K562 (cell line): ENCODE data around the gene IFNA17. TPM values are rescaled to one million over a fixed set of nuclear protein-coding genes. Genes with fewer than 3 reads are reported as not detected.
"Not testable (repeated sequence)": the region's sequence is repeated elsewhere in the genome, so short reads cannot be mapped to it uniquely, and the experiment has no call there.

Source experiments
- ATAC-seq: fragments of 200-7000 bp; cut with Tn5 transposase; 3 replicates; pipeline ENCODE4 v1.9.1; 2020; ENCODE audit warnings: moderate library complexity
- BruUV-seq: library from RNA; stranded (reverse); fragments of 400-500 nt; replicated peaks from 2 replicates; lab custom pipeline; 2021; lab: Mats Ljungman, UMichigan
- CTCF ChIA-PET: fragments of 300-600 bp; formaldehyde crosslinking; extraction: SDS; loops from one replicate; lab custom pipeline; 2021; ENCODE audit warnings: low intra/inter-chr PET ratio; lab: Yijun Ruan, JAX
- POLR2A ChIA-PET: fragments of 300-600, 350-650 bp; sonication (Branson Sonifier 250); formaldehyde crosslinking; extraction: SDS; loops from one replicate; lab custom pipeline; 2021; ENCODE audit warnings: antibody characterized with exemption, inconsistent platforms; lab: Yijun Ruan, JAX
- DNase-seq, 4 experiments: peaks; one replicate each; pipeline versions ENCODE4 v3.0.0 to v3.0.0-alpha.2; 2011 to 2018; ENCODE audit warnings: low spot score in 3 of 4, mixed read lengths in 3 of 4; ENCODE audit errors: extremely low read depth in 1 of 4
- FAIRE-seq: peaks from 2 replicates; lab custom pipeline; 2011; peaks lifted over from hg19 to GRCh38; lab: Jason Lieb, UNC
- H2AFZ ChIP-seq: 2 replicates; pipeline ENCODE4 v1.6.0; 2011; ENCODE audit warnings: low read depth, low read length, control low read depth, inconsistent platforms
- H3K27ac ChIP-seq: fragments of 200-600 bp; 3 replicates; pipeline ENCODE4 v1.8.0; 2011; ENCODE audit warnings: low read depth, mild to moderate bottlenecking, control low read depth, inconsistent platforms, low read length, moderate library complexity, mixed read lengths; ENCODE audit errors: extremely low read depth
- H3K27me3 ChIP-seq, 2 experiments: fragments of 300-600 bp in 1 of 2; 2 replicates in 1 of 2; 3 replicates in 1 of 2; pipeline versions ENCODE4 v1.6.0 to v1.8.0; 2011; ENCODE audit warnings: inconsistent platforms in 2 of 2, low read length in 2 of 2, mild to moderate bottlenecking in 1 of 2, mixed read lengths in 1 of 2, moderate library complexity in 1 of 2; ENCODE audit not compliant: control insufficient read depth in 2 of 2, insufficient read depth in 2 of 2
- H3K36me3 ChIP-seq: fragments of 300-600 bp; 3 replicates; pipeline ENCODE4 v1.8.0; 2011; ENCODE audit warnings: mild to moderate bottlenecking, low read length, inconsistent platforms; ENCODE audit not compliant: control insufficient read depth, insufficient read depth
- H3K4me1 ChIP-seq, 2 experiments: fragments of 200-600 bp in 1 of 2; replicated peaks in 1 of 2; 2 replicates in 1 of 2; 3 replicates in 1 of 2; pipeline versions ENCODE4 v1.5.1 to v1.8.0; 2011; ENCODE audit warnings: inconsistent platforms in 2 of 2, low read length in 2 of 2, mild to moderate bottlenecking in 1 of 2, mixed read lengths in 1 of 2, moderate library complexity in 1 of 2; ENCODE audit not compliant: control insufficient read depth in 2 of 2, insufficient read depth in 2 of 2
- H3K4me2 ChIP-seq: 2 replicates; pipeline ENCODE4 v1.6.1; 2011; ENCODE audit warnings: low read length, control low read depth, inconsistent platforms, mixed read lengths; ENCODE audit not compliant: insufficient read depth
- H3K4me3 ChIP-seq: fragments of 200-600 bp; sonication (generic), shearing (Covaris generic); 2 replicates; pipeline ENCODE4 v1.5.1; 2016; ENCODE audit warnings: control low read depth, inconsistent platforms
- H3K79me2 ChIP-seq: fragments of 200-600 bp; 3 replicates; pipeline ENCODE4 v1.8.0; 2011; ENCODE audit warnings: low read length, inconsistent platforms; ENCODE audit not compliant: control insufficient read depth, insufficient read depth
- H3K9ac ChIP-seq, 2 experiments: 2 replicates each; pipeline versions ENCODE4 v1.6.0 to v1.6.1; 2011; ENCODE audit warnings: low read depth in 2 of 2, low read length in 2 of 2, control low read depth in 1 of 2, inconsistent platforms in 1 of 2, mild to moderate bottlenecking in 1 of 2, mixed read lengths in 1 of 2; ENCODE audit not compliant: insufficient read depth in 1 of 2
- H3K9me1 ChIP-seq: one replicate; pipeline ENCODE4 v1.6.0; 2011; ENCODE audit warnings: inconsistent platforms, mild to moderate bottlenecking, low read length, moderate library complexity; ENCODE audit not compliant: control insufficient read depth, insufficient read depth
- H3K9me3 ChIP-seq: replicated peaks from 2 replicates; pipeline ENCODE4 v1.5.1; 2011; ENCODE audit warnings: low read depth, low read length, inconsistent platforms; ENCODE audit not compliant: control insufficient read depth, insufficient read depth
- H4K20me1 ChIP-seq: replicated peaks from 2 replicates; pipeline ENCODE4 v1.6.1; 2011; ENCODE audit warnings: low read length, inconsistent platforms, mixed read lengths; ENCODE audit not compliant: control insufficient read depth, insufficient read depth
- CBFA2T3 ChIP-seq: fragments of 450-650 bp; IDR thresholded peaks from 2 replicates; pipeline ENCODE4 v1.6.1; 2017
- RAD21 ChIP-seq, 2 experiments: fragments of 250-450 bp in 1 of 2; fragments of 450-650 bp in 1 of 2; sonication (Bioruptor Pico) in 1 of 2; formaldehyde crosslinking in 1 of 2; IDR thresholded peaks in 1 of 2; conservative IDR thresholded peaks in 1 of 2; 2 replicates each; pipeline versions ENCODE4 v1.4.0 to v1.8.0; 2020 to 2022; ENCODE audit warnings: mild to moderate bottlenecking in 2 of 2, moderate library complexity in 1 of 2
- SPI1 ChIP-seq: IDR thresholded peaks from 2 replicates; pipeline ENCODE4 v1.6.1; 2011; ENCODE audit warnings: low read depth, low read length, control low read depth, borderline replicate concordance
- TBP ChIP-seq: optimal IDR thresholded peaks from 2 replicates; pipeline ENCODE3; 2011; ENCODE audit warnings: low read depth, low read length, improper control_type of control experiment
- ZFPM2 ChIP-seq: fragments of 250-450 bp; sonication (Bioruptor Pico); IDR thresholded peaks from 2 replicates; pipeline ENCODE4 v1.5.1; 2022; ENCODE audit warnings: mild to moderate bottlenecking
- WGBS: fragments of 100-300 bp; shearing (Covaris generic); methylation state at CpG from one replicate; pipeline ENCODE4 v1.1.6; 2016; ENCODE audit warnings: low coverage, mixed read lengths; ENCODE audit not compliant: insufficient coverage; ENCODE audit errors: missing lambda C conversion rate; 5-methylcytosine and 5-hydroxymethylcytosine counted together
- in situ Hi-C: fragments of 300-500 bp; cut with MboI; formaldehyde crosslinking; loops from 4 replicates; pipeline ENCODE4 v1.15.0; 2018; ENCODE audit warnings: inconsistent platforms, mixed read lengths
- intact Hi-C: fragments of 100-400 bp; cut with micrococcal nuclease; formaldehyde crosslinking; loops from 2 replicates; pipeline ENCODE4 v1.14.2; 2022
- polyA plus RNA-seq, 8 experiments: library from polyadenylated mRNA; depleted of rRNA in 4 of 8; stranded (reverse) in 5 of 8; unstranded in 3 of 8; fragments of >200 nt; fragmentation: Nextera tagmentation in 2 of 8; fragmentation: Illumina TruSeq in 1 of 8; extraction: Ambion mirVana in 2 of 8; extraction: Trizol in 1 of 8; gene quantifications; 2 replicates each; pipeline versions ENCODE4 v1.2.1 to v1.2.3, GENCODE V29; 2011 to 2014; ENCODE audit warnings: inconsistent platforms in 1 of 8, missing spikeins in 1 of 8
- total RNA-seq, 7 experiments: library from RNA; depleted of rRNA in 6 of 7; stranded (reverse); fragments of >200 nt in 6 of 7; fragmentation: Illumina TruSeq in 2 of 7; extraction: Trizol in 2 of 7; gene quantifications; 2 replicates each; pipeline versions ENCODE4 v1.2.1 to v1.2.3, GENCODE V29; 2011 to 2021; ENCODE audit warnings: low replicate concordance in 1 of 7
- TF ChIP-seq, protein P1 (sequence below), 2 experiments: fragments of 200-800 bp in 1 of 2; sonication (Bioruptor generic) in 1 of 2; sonication (generic) in 1 of 2; formaldehyde crosslinking in 1 of 2; IDR thresholded peaks in 1 of 2; conservative IDR thresholded peaks in 1 of 2; 2 replicates each; pipeline versions ENCODE4 v1.5.0 to v1.6.1; 2016 to 2020; ENCODE audit warnings: missing compliant biosample characterization in 1 of 2, missing genetic modification characterization in 1 of 2, missing genetic modification reagents in 1 of 2
- TF ChIP-seq, protein P2 (sequence below): fragments of 250-450 bp; sonication (Bioruptor Pico); IDR thresholded peaks from 2 replicates; pipeline ENCODE4 v1.8.0; 2022; ENCODE audit warnings: moderate library complexity, mild to moderate bottlenecking, inconsistent platforms
- TF ChIP-seq, protein P3 (sequence below): sonication (generic); formaldehyde crosslinking; IDR thresholded peaks from 2 replicates; pipeline ENCODE4 v1.8.0; 2022; ENCODE audit warnings: mild to moderate bottlenecking, missing genetic modification reagents

The IFNA17 gene
- total and polyA plus RNA-seq, 9 of the 15 experiments (the other 6 are each of a cell fraction or from before 2014, with no cell fraction given), result not detected

DNA sequence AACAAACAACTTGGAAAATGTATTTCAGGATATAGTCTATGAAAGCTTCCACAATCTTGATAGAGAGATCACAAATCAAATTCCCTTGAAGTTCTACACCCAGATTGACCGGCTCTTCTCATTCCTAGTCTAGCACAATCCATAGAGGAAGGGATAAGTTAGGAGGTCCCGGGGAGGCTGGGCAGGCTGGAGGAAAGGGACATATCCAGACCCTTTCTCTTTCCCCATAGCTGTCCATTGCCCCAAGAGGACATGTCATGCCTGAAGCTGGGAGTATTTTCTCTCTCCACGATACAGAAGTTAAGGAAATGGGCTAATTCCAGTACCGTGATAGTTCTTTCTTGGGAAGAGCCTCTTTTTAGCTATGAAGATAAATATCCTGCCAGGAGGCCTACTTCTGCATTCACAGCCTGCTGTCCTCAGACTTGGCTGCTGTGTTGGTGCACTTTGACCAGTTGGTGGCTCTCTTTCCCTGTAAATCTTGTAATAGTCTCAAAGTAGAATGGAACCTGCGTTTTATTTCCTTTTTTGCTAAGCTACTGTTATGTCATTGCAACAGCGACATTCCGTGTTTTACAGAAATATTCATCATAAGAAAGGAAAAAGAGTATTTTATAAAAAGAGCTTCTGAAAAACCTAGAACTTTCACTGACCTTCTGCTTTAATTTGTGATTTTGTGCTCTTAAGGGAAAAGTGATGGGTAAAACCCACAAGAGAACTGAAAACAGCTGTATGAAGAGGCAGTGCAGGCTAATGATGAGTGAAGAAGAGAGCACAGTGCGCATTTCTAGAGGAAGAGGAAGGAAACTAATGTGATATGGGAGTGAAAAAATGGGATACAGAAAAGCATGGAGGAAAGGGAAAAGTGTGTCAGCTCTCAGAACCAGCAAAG is 7.7 kb upstream of the IFNA17 start:
- H3K4me1 ChIP-seq, H3K79me2 ChIP-seq, H3K4me3 ChIP-seq, intact Hi-C loops, BruUV-seq, H3K9me3 ChIP-seq, DNase-seq, H3K9ac ChIP-seq, H3K36me3 ChIP-seq, FAIRE-seq, H2AFZ ChIP-seq, ATAC-seq, H3K4me2 ChIP-seq, in situ Hi-C loops, H3K9me1 ChIP-seq, H3K27me3 ChIP-seq, H4K20me1 ChIP-seq, H3K27ac ChIP-seq, CTCF ChIA-PET, POLR2A ChIA-PET: not testable (repeated sequence)
- no CpG with 5 or more reads among the region's 8 CpGs for WGBS

DNA sequence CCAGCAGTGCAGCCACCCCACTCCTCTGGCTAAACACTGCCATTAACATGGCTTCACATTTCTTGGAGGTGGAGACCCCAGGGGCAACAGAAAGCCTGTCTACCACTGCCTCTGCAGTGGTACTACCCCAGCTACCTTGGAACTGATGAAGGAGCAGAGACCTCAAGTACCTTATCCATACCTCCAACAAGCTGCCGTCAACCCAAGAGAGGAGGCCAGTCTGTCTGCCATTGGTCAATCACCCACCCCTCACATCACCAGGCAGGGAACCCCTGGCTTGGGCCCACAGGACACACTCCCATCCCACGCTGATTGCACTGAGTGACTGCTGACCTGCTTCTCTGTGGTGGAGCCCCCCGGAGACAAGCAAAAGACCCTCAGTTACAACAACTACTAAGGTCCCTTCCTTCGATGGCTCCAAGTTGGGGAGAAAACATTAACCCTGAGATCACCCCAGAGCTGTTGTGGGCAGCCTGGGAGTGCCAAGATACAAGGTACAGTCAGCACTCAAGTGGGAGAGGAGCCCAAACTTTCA is 6.2 kb upstream of the IFNA17 start:
- H4K20me1 ChIP-seq, result no peaks in the 10 kb centered on the region
- H3K36me3 ChIP-seq, result no peaks in the 10 kb centered on the region
- H3K27me3 ChIP-seq, result no peaks in the 10 kb centered on the region
- no peak overlapping the region for H3K27ac ChIP-seq
- H3K9me3 ChIP-seq, result no peaks in the 10 kb centered on the region
- H3K79me2 ChIP-seq, result no peaks in the 10 kb centered on the region
- FAIRE-seq (no peak), ATAC-seq (no peak), DNase-seq (no peak)
- ChIA-PET POLR2A (no interaction called here), CTCF (no interaction called here)
- TF ChIP-seq, protein P1, sequence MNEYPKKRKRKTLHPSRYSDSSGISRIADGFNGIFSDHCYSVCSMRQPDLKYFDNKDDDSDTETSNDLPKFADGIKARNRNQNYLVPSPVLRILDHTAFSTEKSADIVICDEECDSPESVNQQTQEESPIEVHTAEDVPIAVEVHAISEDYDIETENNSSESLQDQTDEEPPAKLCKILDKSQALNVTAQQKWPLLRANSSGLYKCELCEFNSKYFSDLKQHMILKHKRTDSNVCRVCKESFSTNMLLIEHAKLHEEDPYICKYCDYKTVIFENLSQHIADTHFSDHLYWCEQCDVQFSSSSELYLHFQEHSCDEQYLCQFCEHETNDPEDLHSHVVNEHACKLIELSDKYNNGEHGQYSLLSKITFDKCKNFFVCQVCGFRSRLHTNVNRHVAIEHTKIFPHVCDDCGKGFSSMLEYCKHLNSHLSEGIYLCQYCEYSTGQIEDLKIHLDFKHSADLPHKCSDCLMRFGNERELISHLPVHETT (CRISPR knock-in tag; conservative IDR thresholded peaks at IDR 0.05 in 1 of 2, IDR thresholded peaks at IDR 0.05 in 1 of 2), result no peak
- TF ChIP-seq RAD21 (CRISPR knock-in tag; conservative IDR thresholded peaks at IDR 0.05 in 1 of 2, IDR thresholded peaks at IDR 0.05 in 1 of 2), result no peak
- TF ChIP-seq CBFA2T3, result no peak
- TF ChIP-seq TBP, result no peak
- TF ChIP-seq, protein P2, sequence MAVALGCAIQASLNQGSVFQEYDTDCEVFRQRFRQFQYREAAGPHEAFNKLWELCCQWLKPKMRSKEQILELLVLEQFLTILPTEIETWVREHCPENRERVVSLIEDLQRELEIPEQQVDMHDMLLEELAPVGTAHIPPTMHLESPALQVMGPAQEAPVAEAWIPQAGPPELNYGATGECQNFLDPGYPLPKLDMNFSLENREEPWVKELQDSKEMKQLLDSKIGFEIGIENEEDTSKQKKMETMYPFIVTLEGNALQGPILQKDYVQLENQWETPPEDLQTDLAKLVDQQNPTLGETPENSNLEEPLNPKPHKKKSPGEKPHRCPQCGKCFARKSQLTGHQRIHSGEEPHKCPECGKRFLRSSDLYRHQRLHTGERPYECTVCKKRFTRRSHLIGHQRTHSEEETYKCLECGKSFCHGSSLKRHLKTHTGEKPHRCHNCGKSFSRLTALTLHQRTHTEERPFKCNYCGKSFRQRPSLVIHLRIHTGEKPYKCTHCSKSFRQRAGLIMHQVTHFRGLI (CRISPR knock-in tag), result no peak
- TF ChIP-seq, protein P3, sequence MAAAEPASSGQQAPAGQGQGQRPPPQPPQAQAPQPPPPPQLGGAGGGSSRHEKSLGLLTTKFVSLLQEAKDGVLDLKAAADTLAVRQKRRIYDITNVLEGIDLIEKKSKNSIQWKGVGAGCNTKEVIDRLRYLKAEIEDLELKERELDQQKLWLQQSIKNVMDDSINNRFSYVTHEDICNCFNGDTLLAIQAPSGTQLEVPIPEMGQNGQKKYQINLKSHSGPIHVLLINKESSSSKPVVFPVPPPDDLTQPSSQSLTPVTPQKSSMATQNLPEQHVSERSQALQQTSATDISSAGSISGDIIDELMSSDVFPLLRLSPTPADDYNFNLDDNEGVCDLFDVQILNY (CRISPR knock-in tag), result no peak
- no peak for TF ChIP-seq SPI1
- no peak for TF ChIP-seq ZFPM2 (CRISPR knock-in tag)
- intact Hi-C loops (no loop called here), in situ Hi-C loops (no loop called here)
- no peak overlapping the region for H2AFZ ChIP-seq
- H3K4me3 ChIP-seq, result no peak overlapping the region
- no peaks in the 10 kb centered on the region for H3K4me1 ChIP-seq
- H3K9ac ChIP-seq, result no peak overlapping the region
- BruUV-seq, result no TSS peak
- no peak overlapping the region for H3K4me2 ChIP-seq
- WGBS, result no CpG with 5 or more reads among the region's 4 CpGs
- no peaks in the 10 kb centered on the region for H3K9me1 ChIP-seq
